ENCODE data around the gene NAMPT.

The NAMPT gene

GRCh38 chr7:106273009-106273668 lies 11.6 kb downstream of the NAMPT start:
- no peak for DNase-seq (ENCODE audit: low read depth in 2 of 2)

GRCh38 chr7:106270122-106270977 lies 14.4 kb downstream of the NAMPT start:
- no peak for DNase-seq (ENCODE audit: low read depth in 2 of 2)

GRCh38 chr7:106269254-106269961 lies 15.4 kb downstream of the NAMPT start:
- no peak for DNase-seq (ENCODE audit: low read depth in 2 of 2)

- no peak for DNase-seq (ENCODE audit: low read depth in 2 of 2)
Observed at GRCh38 chr7:106265133-106265532, 19.6 kb downstream of the NAMPT start.

- DNase-seq (ENCODE audit: low read depth in 2 of 2), result no peak
Observed at GRCh38 chr7:106262221-106262881, 22.4 kb downstream of the NAMPT start.

- DNase-seq (ENCODE audit: low read depth in 2 of 2), result no peak
Observed at GRCh38 chr7:106260136-106260561, 24.6 kb downstream of the NAMPT start.

GRCh38 chr7:106258789-106259188 lies 26.0 kb downstream of the NAMPT start:
- DNase-seq (ENCODE audit: low read depth in 2 of 2), result no peak

- DNase-seq (ENCODE audit: low read depth in 2 of 2), result no peak
Observed at GRCh38 chr7:106257752-106258151, 27.0 kb downstream of the NAMPT start.

GRCh38 chr7:106256144-106256543 lies 28.6 kb downstream of the NAMPT start:
- no peak for DNase-seq (ENCODE audit: low read depth in 2 of 2)

- DNase-seq (ENCODE audit: low read depth in 2 of 2), result no peak
Observed at GRCh38 chr7:106255246-106255645, 29.5 kb downstream of the NAMPT start.

- no peak for DNase-seq (ENCODE audit: low read depth in 2 of 2)
Observed at GRCh38 chr7:106254525-106255116, 30.2 kb downstream of the NAMPT start.

GRCh38 chr7:106252568-106252967 lies 32.2 kb downstream of the NAMPT start:
- no peak for DNase-seq (ENCODE audit: low read depth in 2 of 2)

- DNase-seq (ENCODE audit: low read depth in 2 of 2), result no peak
Observed at GRCh38 chr7:106249488-106249887, 35.3 kb downstream of the NAMPT start.

GRCh38 chr7:106248600-106248999 lies 36.2 kb downstream of the NAMPT start:
- no peak for DNase-seq (ENCODE audit: low read depth in 2 of 2)

GRCh38 chr7:106247841-106248240 lies 36.9 kb downstream of the NAMPT start:
- DNase-seq (ENCODE audit: low read depth in 2 of 2), result no peak

GRCh38 chr7:106246902-106247711 lies 37.7 kb downstream of the NAMPT start:
- no peak for DNase-seq (ENCODE audit: low read depth in 2 of 2)

GRCh38 chr7:106243893-106244292 lies 40.9 kb downstream of the NAMPT start:
- DNase-seq (ENCODE audit: low read depth in 2 of 2), result no peak

- no peak for DNase-seq (ENCODE audit: low read depth in 2 of 2)
Observed at GRCh38 chr7:106239406-106239805, 45.4 kb downstream of the NAMPT start.

GRCh38 chr7:106238830-106239229 lies 46.0 kb downstream of the NAMPT start:
- no peak for DNase-seq (ENCODE audit: low read depth in 2 of 2)

- no peak for DNase-seq (ENCODE audit: low read depth in 2 of 2)
Observed at GRCh38 chr7:106236065-106236464, 48.7 kb downstream of the NAMPT start.

GRCh38 chr7:106234425-106234824 lies 50.4 kb downstream of the NAMPT start:
- DNase-seq (ENCODE audit: low read depth in 2 of 2), result no peak
